ENCODE data around the gene FIGNL2.

DNA sequence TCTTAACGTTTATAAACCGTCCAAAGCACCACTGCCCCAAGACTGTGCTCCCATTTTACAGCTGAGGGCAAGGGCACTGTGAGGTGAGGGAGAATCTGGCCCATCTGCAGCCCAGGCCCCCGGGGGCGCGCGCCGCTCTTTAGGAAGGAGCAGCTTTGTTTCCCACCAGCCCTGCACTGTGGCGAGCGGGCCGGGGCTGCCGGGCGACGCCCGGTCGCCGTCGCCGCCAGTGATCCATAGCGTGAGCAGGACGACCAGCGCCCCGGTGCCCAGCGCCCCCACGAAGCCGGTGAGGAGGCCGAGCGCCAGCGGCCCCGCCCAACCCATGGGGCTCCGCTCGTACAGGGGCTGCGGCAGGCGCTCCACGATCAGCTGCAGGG, 34.6 kb downstream of the FIGNL2 start:
- TF ChIP-seq CTCF (IDR thresholded peaks at IDR 0.05) (no peak), POLR2A (IDR thresholded peaks at IDR 0.05) (no peak), EP300 (IDR thresholded peaks at IDR 0.05) (no peak)

Measured in tibial nerve (tissue), 4 donors.